ENCODE measurements around the gene AFDN. TPM values are rescaled to one million over a fixed set of nuclear protein-coding genes. Genes with fewer than 3 reads are reported as not detected.

The AFDN gene
- total and polyA plus RNA-seq, 8 donors: 137 to 422 (median 284) TPM

- no peaks in the 10 kb centered on the region for H3K9me3 ChIP-seq
- peaks cover 4 to 60% of the 10 kb centered on the region in 2 donors for H3K4me1 ChIP-seq
- DNase-seq (no peak), ATAC-seq (no peak)
- no peaks in the 10 kb centered on the region for H3K36me3 ChIP-seq
- peaks cover 0 to 39% of the 10 kb centered on the region in 2 donors for H3K27me3 ChIP-seq
- TF ChIP-seq, protein P1, sequence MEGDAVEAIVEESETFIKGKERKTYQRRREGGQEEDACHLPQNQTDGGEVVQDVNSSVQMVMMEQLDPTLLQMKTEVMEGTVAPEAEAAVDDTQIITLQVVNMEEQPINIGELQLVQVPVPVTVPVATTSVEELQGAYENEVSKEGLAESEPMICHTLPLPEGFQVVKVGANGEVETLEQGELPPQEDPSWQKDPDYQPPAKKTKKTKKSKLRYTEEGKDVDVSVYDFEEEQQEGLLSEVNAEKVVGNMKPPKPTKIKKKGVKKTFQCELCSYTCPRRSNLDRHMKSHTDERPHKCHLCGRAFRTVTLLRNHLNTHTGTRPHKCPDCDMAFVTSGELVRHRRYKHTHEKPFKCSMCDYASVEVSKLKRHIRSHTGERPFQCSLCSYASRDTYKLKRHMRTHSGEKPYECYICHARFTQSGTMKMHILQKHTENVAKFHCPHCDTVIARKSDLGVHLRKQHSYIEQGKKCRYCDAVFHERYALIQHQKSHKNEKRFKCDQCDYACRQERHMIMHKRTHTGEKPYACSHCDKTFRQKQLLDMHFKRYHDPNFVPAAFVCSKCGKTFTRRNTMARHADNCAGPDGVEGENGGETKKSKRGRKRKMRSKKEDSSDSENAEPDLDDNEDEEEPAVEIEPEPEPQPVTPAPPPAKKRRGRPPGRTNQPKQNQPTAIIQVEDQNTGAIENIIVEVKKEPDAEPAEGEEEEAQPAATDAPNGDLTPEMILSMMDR (IDR thresholded peaks at IDR 0.05): no peak
- H3K27ac ChIP-seq: peak overlapping the region; percentile 22 to 50
- no peak overlapping the region for H3K4me3 ChIP-seq
- intact Hi-C loops (cut with DNase I): no loop called here
Observed at GRCh38 chr6:167831281-167831828, 4.6 kb downstream of the AFDN start.

DNA sequence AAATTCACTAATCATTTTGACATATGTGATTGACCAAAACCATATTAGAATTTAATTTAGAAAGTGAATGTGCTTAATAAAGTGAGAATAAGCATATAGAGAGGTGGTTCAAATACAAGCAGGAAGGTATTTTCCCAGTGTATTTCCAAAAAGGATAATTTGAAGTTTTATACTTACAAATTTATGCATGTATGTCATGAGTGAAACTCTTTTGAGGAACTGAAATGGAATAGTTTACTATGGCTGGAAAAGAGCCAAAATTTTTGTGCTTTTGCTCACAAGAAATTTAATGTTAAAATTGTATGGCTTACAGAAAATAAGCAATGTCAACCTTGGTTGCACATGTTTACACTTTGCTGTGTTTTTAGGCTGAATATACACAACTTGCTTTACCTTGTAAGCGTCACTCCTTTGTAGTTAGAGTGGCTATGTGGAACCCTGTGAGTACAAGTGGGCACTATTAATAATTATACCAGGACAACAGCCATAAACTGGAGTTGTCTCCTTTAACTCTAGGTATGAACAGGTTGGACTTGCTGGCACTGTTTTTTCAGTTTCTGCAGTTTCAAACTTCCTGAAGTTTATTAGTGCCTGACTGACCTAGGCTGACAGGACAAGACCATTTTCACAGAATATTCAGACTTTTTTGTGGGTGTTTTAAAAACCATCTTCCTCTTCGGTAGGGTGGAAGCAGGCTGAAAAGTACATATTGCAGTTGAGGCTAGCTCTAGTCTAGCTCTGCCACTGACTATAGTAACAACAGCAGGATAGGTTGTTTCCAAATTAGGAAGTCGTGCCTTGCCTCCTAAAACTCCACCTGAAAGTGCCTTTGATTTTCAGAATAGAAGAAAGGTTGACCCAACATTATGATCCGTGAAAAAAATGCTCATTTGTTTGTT, 6.0 kb downstream of the AFDN start:
- intact Hi-C loops (cut with DNase I): no loop called here
- peak overlapping the region; percentile 46 to 58 for H3K27ac ChIP-seq
- no peaks in the 10 kb centered on the region for H3K9me3 ChIP-seq
- H3K27me3 ChIP-seq: peaks cover 0 to 33% of the 10 kb centered on the region in 2 donors
- TF ChIP-seq, protein P1 (IDR thresholded peaks at IDR 0.05): no peak
- no peak overlapping the region for H3K4me3 ChIP-seq
- H3K4me1 ChIP-seq: peaks cover 4 to 57% of the 10 kb centered on the region in 2 donors
- H3K36me3 ChIP-seq: no peaks in the 10 kb centered on the region
- ATAC-seq (peak; percentile 73), DNase-seq (peak in 1 of 4 donors; percentile 64)

DNA sequence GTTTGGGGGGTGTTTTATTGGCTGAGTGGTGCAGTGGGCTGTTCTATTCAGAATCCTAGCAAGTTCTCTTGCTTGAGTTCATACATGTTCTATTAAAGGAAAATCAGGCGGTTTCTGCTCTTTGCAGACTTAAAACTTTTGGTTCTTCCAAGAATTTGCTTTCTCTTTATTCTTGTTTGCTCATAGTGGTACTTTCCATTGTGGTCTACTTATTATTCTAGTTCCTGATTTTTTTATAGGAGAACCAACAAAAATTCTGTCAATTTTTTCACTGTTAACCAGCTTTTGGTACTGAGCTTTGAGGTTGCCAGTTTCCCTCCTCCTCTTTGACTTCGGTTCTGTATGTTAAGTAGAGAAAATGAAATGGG, 6.7 kb downstream of the AFDN start:
- intact Hi-C loops (cut with DNase I): no loop called here
- ATAC-seq (peak; percentile 6), DNase-seq (no peak)
- no peak overlapping the region for H3K4me3 ChIP-seq
- TF ChIP-seq, protein P1 (IDR thresholded peaks at IDR 0.05): no peak
- no peaks in the 10 kb centered on the region for H3K9me3 ChIP-seq
- H3K4me1 ChIP-seq: peaks cover 4 to 51% of the 10 kb centered on the region in 2 donors
- peaks cover 0 to 26% of the 10 kb centered on the region in 2 donors for H3K27me3 ChIP-seq
- no peaks in the 10 kb centered on the region for H3K36me3 ChIP-seq
- H3K27ac ChIP-seq: peak overlapping the region; percentile 46 to 58

GRCh38 chr6:167835260-167835659, 8.5 kb downstream of the AFDN start:
- ATAC-seq: no peak
- Histone ChIP-seq H3K4me3 (no peak overlapping the region), H3K27ac (no peak overlapping the region), H3K9me3 (no peaks in the 10 kb centered on the region), H3K4me1 (peaks cover 4 to 42% of the 10 kb centered on the region in 2 donors), H3K27me3 (peaks cover 0 to 8% of the 10 kb centered on the region in 2 donors), H3K36me3 (no peaks in the 10 kb centered on the region)
- DNase-seq: no peak
- intact Hi-C loops (cut with DNase I): no loop called here
- TF ChIP-seq, protein P1 (IDR thresholded peaks at IDR 0.05): no peak

GRCh38 chr6:167836721-167837120, 10.0 kb downstream of the AFDN start:
- Histone ChIP-seq H3K9me3 (no peaks in the 10 kb centered on the region), H3K36me3 (no peaks in the 10 kb centered on the region), H3K4me1 (peaks cover 4 to 33% of the 10 kb centered on the region in 2 donors), H3K4me3 (no peak overlapping the region), H3K27ac (no peak overlapping the region), H3K27me3 (no peaks in the 10 kb centered on the region)
- no peak for DNase-seq
- intact Hi-C loops (cut with DNase I): no loop called here
- no peak for ATAC-seq
- TF ChIP-seq, protein P1 (IDR thresholded peaks at IDR 0.05): no peak
